Cardiac muscle cell (in vitro differentiated cells and primary cell): Measurements from ENCODE around the gene SERPINA5. TPM values are rescaled to one million over a fixed set of nuclear protein-coding genes. Genes with fewer than 3 reads are reported as not detected.

Experiments
- DNase-seq, 2 donors: peaks; one replicate each; pipeline versions ENCODE4 v3.0.0 to v3.0.0-alpha.2; 2010 to 2017; ENCODE audit warnings: low read depth in 1 of 2, low spot score in 1 of 2
- H3K27ac ChIP-seq: fragments of 200-600 bp; sonication (generic); 2 replicates; pipeline ENCODE4 v1.5.1; 2016
- H3K27me3 ChIP-seq: fragments of 200-600 bp; sonication (generic); 2 replicates; pipeline ENCODE4 v1.6.0; 2016; ENCODE audit warnings: control low read depth
- H3K36me3 ChIP-seq: fragments of 200-600 bp; sonication (generic); 2 replicates; pipeline ENCODE4 v1.5.1; 2016; ENCODE audit warnings: control low read depth
- H3K4me1 ChIP-seq: fragments of 200-600 bp; sonication (generic); 2 replicates; pipeline ENCODE4 v1.8.1; 2017; ENCODE audit warnings: low read depth, mild to moderate bottlenecking, mixed run types
- H3K4me3 ChIP-seq: fragments of 200-600 bp; sonication (generic); 2 replicates; pipeline ENCODE4 v1.5.1; 2016; ENCODE audit warnings: mild to moderate bottlenecking
- H3K9me3 ChIP-seq: fragments of 200-600 bp; sonication (generic); 2 replicates; pipeline ENCODE4 v1.5.1; 2017; ENCODE audit warnings: low read depth, mild to moderate bottlenecking, control low read depth
- CTCF ChIP-seq: IDR thresholded peaks from 2 replicates; pipeline ENCODE4 v1.5.1; 2012; ENCODE audit warnings: low read depth, mild to moderate bottlenecking, low read length
- polyA plus RNA-seq: library from polyadenylated mRNA; unstranded; fragments of >200 nt; fragmentation: Nextera tagmentation; extraction: Ambion mirVana; gene quantifications from 2 replicates; pipeline ENCODE4 v1.2.1, GENCODE V29; 2016
- total RNA-seq: library from RNA; depleted of rRNA; stranded (reverse); fragments of >200 nt; gene quantifications from 2 replicates; pipeline ENCODE4 v1.2.3, GENCODE V29; 2016

Gene SERPINA5
- total and polyA plus RNA-seq, 2 experiments from 2014 or later = not detected

GRCh38 chr14:94570002-94570400 is 11.2 kb upstream of the SERPINA5 start:
- no peaks in the 10 kb centered on the region for H3K27me3 ChIP-seq
- no peak overlapping the region for H3K4me3 ChIP-seq
- no peak for TF ChIP-seq CTCF
- H3K9me3 ChIP-seq = no peaks in the 10 kb centered on the region
- H3K27ac ChIP-seq = no peak overlapping the region
- H3K4me1 ChIP-seq = no peaks in the 10 kb centered on the region
- no peaks in the 10 kb centered on the region for H3K36me3 ChIP-seq
- no peak for DNase-seq

- H3K4me3 ChIP-seq = no peak overlapping the region
- no peaks in the 10 kb centered on the region for H3K9me3 ChIP-seq
- no peak for DNase-seq
- no peaks in the 10 kb centered on the region for H3K36me3 ChIP-seq
- no peak overlapping the region for H3K27ac ChIP-seq
- no peaks in the 10 kb centered on the region for H3K27me3 ChIP-seq
- no peaks in the 10 kb centered on the region for H3K4me1 ChIP-seq
- TF ChIP-seq CTCF = no peak
Observed at GRCh38 chr14:94570440-94570839, 10.8 kb upstream of the SERPINA5 start.

DNA sequence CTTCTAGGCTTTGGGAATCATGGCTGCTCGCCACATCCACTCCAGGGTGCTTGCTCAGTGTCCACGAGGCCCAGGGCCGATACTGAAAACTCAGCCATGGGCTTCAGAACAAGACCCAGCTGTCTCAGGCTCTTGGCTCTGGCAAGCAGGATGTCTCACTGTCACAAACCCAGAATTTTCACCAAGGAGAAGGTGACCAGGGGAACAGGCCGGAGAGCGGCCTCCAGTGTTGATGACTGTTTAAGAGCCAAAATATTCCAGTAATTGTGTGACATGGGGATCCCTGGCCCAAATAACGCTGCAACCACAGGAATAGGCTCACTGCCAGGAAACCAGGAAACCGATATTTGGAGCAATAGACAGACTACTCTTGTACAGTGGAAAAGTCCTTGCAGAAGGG is 9.8 kb upstream of the SERPINA5 start:
- Histone ChIP-seq H3K27ac (no peak overlapping the region), H3K4me3 (no peak overlapping the region), H3K27me3 (no peaks in the 10 kb centered on the region), H3K36me3 (no peaks in the 10 kb centered on the region), H3K4me1 (no peaks in the 10 kb centered on the region), H3K9me3 (no peaks in the 10 kb centered on the region)
- no peak for TF ChIP-seq CTCF
- DNase-seq = peak in 1 of 2 donors; percentile 67

GRCh38 chr14:94571950-94572349 is 9.3 kb upstream of the SERPINA5 start:
- no peak overlapping the region for H3K27ac ChIP-seq

DNA sequence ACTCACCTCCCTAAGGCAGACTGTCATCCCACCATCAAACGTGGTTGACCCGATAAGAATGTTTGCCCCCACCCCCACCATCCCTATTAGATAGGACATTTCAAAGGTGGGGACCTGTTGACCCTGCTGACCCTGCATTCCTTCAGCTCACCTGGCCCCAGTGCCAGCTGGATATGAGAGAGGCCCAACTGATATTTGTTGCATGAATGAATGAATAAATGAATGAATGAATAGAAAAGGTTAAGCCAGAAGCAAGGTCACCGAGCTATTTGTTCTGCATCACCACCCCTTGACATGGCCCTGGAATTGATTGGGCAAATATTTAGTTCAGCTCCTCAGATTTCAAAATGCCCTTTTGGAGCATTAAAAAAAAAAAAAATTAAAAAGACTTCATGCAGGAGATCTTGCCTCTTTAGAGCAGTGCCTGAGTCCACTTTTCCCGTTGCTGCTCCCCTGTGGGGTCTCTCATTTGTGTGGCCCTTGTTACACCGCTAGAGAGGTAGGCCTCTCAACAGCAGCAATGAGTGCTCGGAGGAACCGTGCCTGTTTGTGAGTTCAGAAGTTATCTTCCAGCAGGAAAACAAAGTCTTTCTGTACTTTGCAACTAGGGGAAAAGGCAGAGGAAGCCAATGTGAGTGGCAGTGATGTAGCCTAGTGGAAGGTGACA is 8.5 kb upstream of the SERPINA5 start:
- no peak overlapping the region for H3K27ac ChIP-seq
- H3K9me3 ChIP-seq = no peaks in the 10 kb centered on the region
- DNase-seq = no peak
- H3K4me3 ChIP-seq = no peak overlapping the region
- H3K27me3 ChIP-seq = no peaks in the 10 kb centered on the region
- no peaks in the 10 kb centered on the region for H3K36me3 ChIP-seq
- no peak for TF ChIP-seq CTCF
- no peaks in the 10 kb centered on the region for H3K4me1 ChIP-seq

More at GRCh38 chr14:94571950-94572349, 9.3 kb upstream of the SERPINA5 start:
- no peaks in the 10 kb centered on the region for H3K4me1 ChIP-seq
- no peaks in the 10 kb centered on the region for H3K9me3 ChIP-seq
- no peaks in the 10 kb centered on the region for H3K27me3 ChIP-seq
- DNase-seq = peak in 1 of 2 donors; percentile 52
- H3K4me3 ChIP-seq = no peak overlapping the region
- H3K36me3 ChIP-seq = no peaks in the 10 kb centered on the region
- TF ChIP-seq CTCF = no peak
